GM19099 (cell line): ENCODE results near the gene SCAF1.

Source experiments
- POLR2A ChIP-seq: IDR thresholded peaks from 3 replicates; pipeline ENCODE4 v1.6.1; 2011; ENCODE audit warnings: low read depth; ENCODE audit not compliant: insufficient read length; ENCODE audit errors: extremely low read depth

The SCAF1 gene

GRCh38 chr19:49699364-49699763 lies 57.4 kb downstream of the SCAF1 start:
- no peak for TF ChIP-seq POLR2A

GRCh38 chr19:49700563-49700962 lies 58.6 kb downstream of the SCAF1 start:
- no peak for TF ChIP-seq POLR2A

- no peak for TF ChIP-seq POLR2A
These were observed 59.3 kb downstream of the SCAF1 start for GRCh38 chr19:49701271-49701786.

GRCh38 chr19:49704888-49705642 lies 63.1 kb downstream of the SCAF1 start:
- TF ChIP-seq POLR2A: no peak

- no peak for TF ChIP-seq POLR2A
These were observed 63.9 kb downstream of the SCAF1 start for GRCh38 chr19:49705919-49706318.
